Tibial nerve (tissue), 4 donors: ENCODE data around the gene RCL1.

Experiments
- CTCF ChIP-seq, 5 experiments: fragments of 200-600 bp in 3 of 5; fragments of 450-650 bp in 2 of 5; sonication (generic) in 3 of 5; IDR thresholded peaks; one replicate each; pipeline ENCODE4 v1.5.1; 2016 to 2019; ENCODE audit warnings: antibody characterized with exemption in 5 of 5, mild to moderate bottlenecking in 3 of 5, moderate library complexity in 2 of 5
- EP300 ChIP-seq, 2 donors: sonication (generic); formaldehyde crosslinking; IDR thresholded peaks; one replicate each; pipeline ENCODE4 v1.6.1; 2017; ENCODE audit warnings: antibody characterized with exemption in 2 of 2, mild to moderate bottlenecking in 1 of 2
- POLR2A ChIP-seq, 2 donors: fragments of 450-650 bp; IDR thresholded peaks; one replicate each; pipeline ENCODE4 v1.6.1; 2017; ENCODE audit warnings: antibody characterized with exemption in 2 of 2, mild to moderate bottlenecking in 2 of 2, moderate library complexity in 2 of 2

- TF ChIP-seq CTCF (IDR thresholded peaks at IDR 0.05): peak; percentile 31 to 65 (median 51)
- no peak for TF ChIP-seq POLR2A (IDR thresholded peaks at IDR 0.05)
- no peak for TF ChIP-seq EP300 (IDR thresholded peaks at IDR 0.05)
These were observed 4.5 kb downstream of the RCL1 start for GRCh38 chr9:4796988-4797853.
